Sigmoid colon (tissue), 4 donors: ENCODE measurements around the gene TNNT3.

Experiments
- CTCF ChIP-seq, 4 experiments: fragments of 450-650 bp in 3 of 4; fragments of 200-600 bp in 1 of 4; IDR thresholded peaks; one replicate each; pipeline ENCODE4 v1.5.1; 2016 to 2019; ENCODE audit warnings: antibody characterized with exemption in 4 of 4, mild to moderate bottlenecking in 3 of 4, moderate library complexity in 2 of 4
- EP300 ChIP-seq, 4 donors: sonication (generic); formaldehyde crosslinking; IDR thresholded peaks; one replicate each; pipeline ENCODE4 v1.6.1; 2017; ENCODE audit warnings: antibody characterized with exemption in 4 of 4
- POLR2AphosphoS5 ChIP-seq, 4 donors: sonication (generic); formaldehyde crosslinking; IDR thresholded peaks; one replicate each; pipeline ENCODE4 v1.6.1; 2017; ENCODE audit warnings: antibody characterized with exemption in 4 of 4

DNA sequence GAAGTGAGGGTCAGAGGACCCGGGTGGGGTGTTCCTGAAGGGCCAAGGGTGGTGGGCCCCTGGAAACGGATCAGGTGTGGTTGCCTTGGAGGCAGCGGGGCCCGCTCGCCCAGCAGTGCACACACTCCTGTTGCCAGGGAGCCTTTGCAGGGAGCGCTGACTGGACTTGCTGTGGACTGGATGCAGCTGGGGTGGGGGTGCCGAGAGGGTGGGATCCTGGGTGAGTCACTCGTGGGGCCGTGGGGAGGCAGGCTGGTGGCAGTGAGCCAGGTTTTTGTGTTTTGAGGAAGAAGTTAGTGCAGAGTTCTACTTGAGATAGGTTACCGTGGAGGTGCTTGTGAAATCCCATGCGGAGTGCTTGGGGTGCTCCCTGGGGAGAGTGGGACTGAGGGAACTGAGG is 28.9 kb downstream of the TNNT3 start:
- TF ChIP-seq EP300 (IDR thresholded peaks at IDR 0.05) (no peak), CTCF (IDR thresholded peaks at IDR 0.05) (no peak), POLR2AphosphoS5 (IDR thresholded peaks at IDR 0.05) (no peak)
